Motor neuron (in vitro differentiated cells): ENCODE results near the gene ULK1. TPM values are rescaled to one million over a fixed set of nuclear protein-coding genes. Genes with fewer than 3 reads are reported as not detected.
"Not testable (repeated sequence)": the region's sequence is repeated elsewhere in the genome, so short reads cannot be mapped to it uniquely, and the experiment has no call there.

ENCODE experiments used
- ATAC-seq, 8 experiments: fragments of 200-7000 bp; cut with Tn5 transposase; replicated peaks in 6 of 8; 2 replicates each; pipeline ENCODE4 v1.8.0; 2021; ENCODE audit warnings: mild to moderate bottlenecking in 8 of 8, moderate library complexity in 8 of 8
- H3K27ac ChIP-seq, 2 donors: fragments of 250-450 bp; sonication (Bioruptor Pico); 2 replicates each; pipeline ENCODE4 v1.9.0; 2021; ENCODE audit warnings: antibody characterized with exemption in 2 of 2, mild to moderate bottlenecking in 2 of 2, moderate library complexity in 1 of 2
- H3K4me1 ChIP-seq, 2 donors: fragments of 250-450 bp; sonication (Bioruptor Pico); replicated peaks in 1 of 2; 2 replicates each; pipeline ENCODE4 v1.6.1; 2021; ENCODE audit warnings: antibody characterized with exemption in 2 of 2, mild to moderate bottlenecking in 2 of 2, moderate library complexity in 1 of 2
- H3K4me3 ChIP-seq, 5 donors: fragments of 250-450 bp; sonication (Bioruptor Pico); 2 replicates each; pipeline ENCODE4 v1.9.0; 2021; ENCODE audit warnings: antibody characterized with exemption in 5 of 5, mild to moderate bottlenecking in 5 of 5, moderate library complexity in 4 of 5
- WGBS, 10 experiments: fragments of 450-650 bp; shearing (Covaris generic); methylation state at CpG; one replicate each; pipeline ENCODE4 v1.0.0; 2022; 5-methylcytosine and 5-hydroxymethylcytosine counted together
- in situ Hi-C, 9 experiments: fragments of 400-800 bp; cut with MboI; loops; one replicate each; pipeline ENCODE4 v1.15.0; 2021; ENCODE audit warnings: low sequenced_read_pairs in 9 of 9, low pct_unique_long_range_greater_than_20kb in 2 of 9; ENCODE audit not compliant: unreplicated experiment in 9 of 9
- total RNA-seq, 8 experiments: library from RNA; unstranded; fragments of 300-600 nt; gene quantifications; 2 replicates each; pipeline versions ENCODE4 v1.2.3 to v1.2.4, GENCODE V29; 2022

The ULK1 gene
- total RNA-seq, 8 experiments from 2014 or later, result 9.8 to 37.9 (median 20.1) TPM

DNA sequence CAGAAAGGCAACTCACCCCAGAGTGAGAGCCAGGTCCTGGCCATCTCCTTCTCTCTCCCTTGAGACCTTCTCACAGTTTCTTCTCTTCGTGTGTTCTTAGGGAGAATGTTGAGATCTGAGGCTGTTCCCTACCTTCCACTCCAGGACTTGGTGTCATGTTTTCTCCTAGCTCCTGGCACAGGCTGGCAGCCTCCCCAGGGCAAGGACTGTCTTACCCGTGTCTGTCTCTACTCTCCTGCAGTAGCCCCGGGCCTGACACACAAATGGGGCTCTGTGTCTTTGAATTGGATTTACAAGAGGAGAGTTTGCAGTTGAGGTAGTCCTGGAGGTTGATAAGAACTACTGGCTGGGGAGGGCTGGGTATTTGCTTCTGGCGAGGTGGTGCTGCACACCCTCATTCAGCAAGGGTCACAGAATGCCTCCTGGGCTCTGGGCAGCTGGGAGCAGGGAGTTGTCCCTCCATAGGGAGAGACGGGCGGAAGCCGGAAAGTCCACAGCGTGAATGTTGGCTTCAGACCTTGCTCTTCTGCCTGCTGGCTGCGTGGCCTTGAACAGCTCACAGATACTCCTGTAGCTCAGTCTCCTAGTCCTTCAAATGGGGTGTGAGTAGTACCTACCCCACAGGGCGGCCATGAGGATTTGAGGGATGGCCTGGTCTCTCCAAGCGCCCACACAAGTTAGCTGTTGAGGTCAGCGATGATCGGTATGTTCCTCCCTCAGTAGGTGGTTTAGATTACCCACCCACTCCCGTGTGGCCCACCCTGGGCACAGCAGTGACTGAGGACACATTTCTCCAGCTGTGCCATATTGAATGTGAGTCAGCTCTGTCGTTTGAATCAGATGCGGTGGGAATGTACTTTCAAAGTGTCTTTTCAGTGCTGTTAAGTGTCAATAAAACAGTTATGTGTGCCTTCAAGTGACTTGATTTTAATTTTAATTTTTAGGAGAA, 65.5 kb downstream of the ULK1 start:
- H3K27ac ChIP-seq, result no peak overlapping the region
- peak in 5 of 8 experiments; percentile 8 to 82 (median 43) for ATAC-seq
- in situ Hi-C loops, result no loop called here
- no peak overlapping the region for H3K4me3 ChIP-seq
- WGBS, 10 experiments, result 17 to 96% (median 60%) methylated on average over 2 to 11 of the region's 16 CpGs; no CpG with 5 or more reads in 3 of the 10 experiments
- H3K4me1 ChIP-seq, result peaks cover 0 to 7% of the 10 kb centered on the region in 2 donors

DNA sequence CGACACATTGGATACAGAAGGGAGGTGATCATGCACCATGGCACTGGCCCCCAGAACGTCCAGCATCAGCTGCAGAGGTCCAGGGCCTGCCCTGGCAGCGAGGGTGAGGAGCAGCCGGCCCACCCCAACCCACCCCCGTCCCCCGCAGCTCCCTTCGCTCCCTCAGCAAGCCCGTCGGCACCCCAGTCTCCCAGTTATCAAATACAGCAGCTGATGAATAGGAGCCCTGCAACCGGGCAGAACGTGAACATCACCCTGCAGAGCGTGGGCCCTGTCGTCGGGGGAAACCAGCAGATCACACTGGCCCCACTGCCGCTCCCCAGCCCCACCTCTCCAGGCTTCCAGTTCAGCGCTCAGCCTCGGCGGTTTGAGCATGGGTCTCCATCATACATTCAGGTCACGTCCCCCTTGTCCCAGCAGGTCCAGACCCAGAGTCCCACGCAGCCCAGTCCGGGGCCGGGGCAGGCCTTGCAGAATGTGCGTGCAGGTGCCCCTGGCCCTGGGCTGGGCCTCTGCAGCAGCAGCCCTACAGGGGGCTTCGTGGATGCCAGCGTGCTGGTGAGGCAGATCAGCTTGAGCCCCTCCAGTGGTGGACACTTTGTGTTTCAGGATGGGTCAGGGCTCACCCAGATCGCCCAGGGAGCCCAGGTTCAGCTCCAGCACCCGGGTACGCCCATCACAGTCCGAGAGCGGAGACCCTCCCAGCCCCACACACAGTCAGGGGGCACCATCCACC, 66.3 kb downstream of the ULK1 start:
- ATAC-seq, result peak in 5 of 8 experiments; percentile 25 to 32 (median 31)
- H3K4me3 ChIP-seq, in situ Hi-C loops, H3K4me1 ChIP-seq, H3K27ac ChIP-seq: not testable (repeated sequence)
- 100% methylated on average over 1 of the region's 30 CpGs; no CpG with 5 or more reads in 9 of the 10 experiments for WGBS, 10 experiments

DNA sequence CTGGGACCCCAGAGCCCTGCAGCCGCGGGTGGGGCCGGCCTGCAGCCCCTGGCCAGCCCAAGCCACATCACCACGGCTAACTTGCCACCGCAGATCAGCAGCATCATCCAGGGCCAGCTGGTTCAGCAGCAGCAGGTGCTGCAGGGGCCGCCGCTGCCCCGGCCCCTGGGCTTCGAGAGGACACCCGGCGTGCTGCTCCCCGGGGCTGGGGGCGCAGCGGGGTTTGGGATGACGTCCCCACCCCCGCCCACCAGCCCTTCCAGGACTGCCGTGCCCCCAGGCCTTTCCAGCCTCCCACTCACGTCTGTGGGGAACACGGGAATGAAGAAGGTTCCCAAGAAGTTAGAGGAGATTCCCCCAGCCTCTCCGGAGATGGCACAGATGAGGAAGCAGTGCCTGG, 66.9 kb downstream of the ULK1 start:
- in situ Hi-C loops, result not testable (repeated sequence)
- ATAC-seq, result peak in 2 of 8 experiments; percentile 13 to 27

DNA sequence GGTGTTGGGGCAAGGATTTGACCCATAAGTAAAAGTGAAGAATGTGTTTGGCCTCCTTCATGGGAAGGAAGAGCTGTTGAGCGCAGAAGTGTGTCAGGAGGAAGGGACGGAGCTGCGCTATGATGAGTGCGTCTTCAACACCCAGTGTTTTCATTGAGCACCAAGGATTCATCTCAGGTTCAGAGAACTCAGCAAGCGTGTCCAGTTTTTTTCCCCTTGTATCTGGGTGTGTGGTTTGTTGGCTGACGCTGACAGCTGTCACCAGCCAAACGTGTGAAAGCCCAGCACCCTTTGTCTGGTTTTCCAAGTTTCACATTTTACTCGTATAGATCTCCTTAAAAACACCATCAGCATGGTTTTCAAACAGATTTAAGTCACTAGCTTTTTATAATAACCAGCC, 67.6 kb downstream of the ULK1 start:
- ATAC-seq, result no peak
- Histone ChIP-seq H3K4me1 (peaks cover 0 to 7% of the 10 kb centered on the region in 2 donors), H3K4me3 (no peak overlapping the region), H3K27ac (no peak overlapping the region)
- WGBS, 10 experiments, result 81 to 100% (median 93%) methylated on average over 1 to 7 of the region's 8 CpGs; no CpG with 5 or more reads in 2 of the 10 experiments
- in situ Hi-C loops, result no loop called here

More for the DNA sequence above, 66.9 kb downstream of the ULK1 start:
- not testable (repeated sequence) for H3K27ac ChIP-seq, H3K4me1 ChIP-seq, H3K4me3 ChIP-seq
- WGBS, 10 experiments, result no CpG with 5 or more reads among the region's 20 CpGs

DNA sequence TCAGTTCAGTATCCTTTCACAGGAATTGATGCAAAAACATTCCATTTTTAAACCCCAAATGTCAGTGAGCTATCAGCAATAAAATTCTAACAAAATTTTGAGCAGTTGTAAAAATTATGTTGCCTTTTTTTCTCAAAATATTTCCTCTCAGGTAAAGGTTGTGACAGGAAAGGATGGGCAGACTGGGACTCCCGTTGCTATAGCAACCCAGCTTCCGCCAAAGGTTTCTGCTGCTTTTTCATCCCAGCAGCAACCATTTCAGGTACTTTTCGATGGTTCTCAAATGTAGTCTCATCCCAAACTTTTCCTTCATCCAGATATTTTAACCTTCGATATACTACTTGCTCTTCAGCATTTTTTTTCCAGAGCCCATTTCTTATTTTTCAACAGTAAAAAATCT, 69.0 kb downstream of the ULK1 start:
- 73 to 93% (median 83%) methylated on average over 1 to 4 of the region's 4 CpGs; no CpG with 5 or more reads in 1 of the 10 experiments for WGBS, 10 experiments

DNA sequence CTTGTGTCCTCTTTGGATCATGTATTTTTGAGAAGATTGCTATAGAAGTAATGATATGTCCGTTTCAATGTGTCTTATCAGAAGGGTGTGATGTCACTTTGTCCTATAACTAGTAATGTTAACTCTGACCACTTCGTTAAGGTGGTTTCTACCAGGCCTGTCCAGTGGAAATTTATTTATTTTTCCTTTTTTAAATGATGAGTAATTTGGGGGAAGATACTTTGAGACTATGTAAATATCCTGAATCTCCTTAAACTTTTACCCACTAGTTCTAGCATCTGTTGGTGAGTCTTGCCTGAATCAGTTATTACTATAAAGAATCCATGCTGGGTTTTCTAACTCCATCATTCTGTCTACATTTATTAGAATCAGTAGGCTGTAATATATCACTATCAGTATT, 70.7 kb downstream of the ULK1 start:
- WGBS, 10 experiments, result 76 to 100% (median 93%) methylated on average over 1 to 2 of the region's 2 CpGs
- ATAC-seq, result no peak
- H3K27ac ChIP-seq, result no peak overlapping the region
- peaks cover 0 to 7% of the 10 kb centered on the region in 2 donors for H3K4me1 ChIP-seq
- in situ Hi-C loops, result no loop called here
- H3K4me3 ChIP-seq, result no peak overlapping the region

More for the DNA sequence above, 69.0 kb downstream of the ULK1 start:
- H3K4me1 ChIP-seq, result peaks cover 0 to 7% of the 10 kb centered on the region in 2 donors
- in situ Hi-C loops, result no loop called here
- no peak for ATAC-seq
- H3K27ac ChIP-seq, result no peak overlapping the region
- H3K4me3 ChIP-seq, result no peak overlapping the region

DNA sequence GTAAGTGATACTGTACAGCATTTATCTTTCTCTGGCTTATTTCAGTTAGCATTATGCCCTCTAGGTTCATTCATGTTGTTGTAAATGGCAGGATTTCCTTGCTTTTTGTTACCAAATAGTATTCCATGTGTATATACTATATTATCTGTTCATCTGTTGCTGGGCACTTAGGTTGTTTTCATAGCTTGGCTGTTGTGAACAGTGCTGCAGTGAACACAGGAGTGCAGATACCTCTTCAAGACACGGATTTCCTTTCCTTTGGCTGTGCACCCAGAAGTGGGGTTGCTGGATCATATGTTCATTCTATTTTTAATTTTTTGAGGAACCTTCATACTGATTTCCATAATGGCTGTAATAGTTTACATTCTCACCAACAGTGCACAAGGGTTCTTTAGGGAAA, 76.8 kb downstream of the ULK1 start:
- Histone ChIP-seq H3K4me1 (no peaks in the 10 kb centered on the region), H3K27ac (no peak overlapping the region), H3K4me3 (no peak overlapping the region)
- 86 to 100% (median 100%) methylated on average over 1 of the region's 1 CpG; no CpG with 5 or more reads in 7 of the 10 experiments for whole genome bisulfite sequencing, 10 experiments
- in situ Hi-C loops, result no loop called here
- peak in 1 of 8 experiments; percentile 22 for ATAC-seq

Other genes starting within 250 kb of the ULK1 start
- gene SFSWAP, start 183.5 kb upstream of the ULK1 start, total RNA-seq, result 10 to 100 TPM; 25.2 to 84.4 (median 29.3) TPM
- 100 to 1,000 TPM in 1 of 8 experiments, 10 to 100 TPM in 6, 1 to 10 TPM in 1; 8.2 to 118 (median 15.3) TPM for gene MMP17, start 66.2 kb upstream of the ULK1 start, total RNA-seq
- 10 to 100 TPM in 4 of 8 experiments, 1 to 10 TPM in 4; 3.1 to 51.2 (median 10.5) TPM for gene PUS1, start 34.7 kb downstream of the ULK1 start, total RNA-seq
- gene EP400, start 55.3 kb downstream of the ULK1 start, total RNA-seq, result 10 to 100 TPM in 7 of 8 experiments, 1 to 10 TPM in 1; 7.7 to 44.8 (median 17.2) TPM
- 10 to 100 TPM in 5 of 8 experiments, 1 to 10 TPM in 3; 4.5 to 27.4 (median 12.7) TPM for gene DDX51, start 249.7 kb downstream of the ULK1 start, total RNA-seq
- 10 to 100 TPM in 7 of 8 experiments, 1 to 10 TPM in 1; 7.7 to 29.0 (median 16.1) TPM for gene NOC4L, start 249.8 kb downstream of the ULK1 start, total RNA-seq